ENCODE measurements around the gene TYK2.

Gene TYK2

DNA sequence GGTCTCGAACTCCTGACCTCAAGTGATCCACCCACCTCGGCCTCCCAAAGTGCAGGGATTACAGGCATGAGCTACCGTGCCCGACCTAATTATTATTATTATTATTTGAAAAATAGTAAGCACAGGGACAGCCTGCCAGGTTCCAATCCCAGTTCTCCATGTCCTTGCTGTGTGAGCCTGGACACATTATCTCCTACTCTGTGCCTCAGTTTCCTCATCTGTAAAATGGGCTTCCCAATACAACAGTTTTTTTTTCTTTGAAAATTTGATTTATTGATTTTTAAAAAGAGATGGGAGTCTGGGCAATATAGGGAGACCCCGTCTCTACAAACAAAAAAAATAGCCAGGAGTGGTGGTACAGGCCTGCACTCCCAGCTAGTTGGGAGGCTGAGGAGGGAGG, 74.0 kb downstream of the TYK2 start:
- H2AFZ ChIP-seq (ENCODE audit: low read length): no peak overlapping the region
- H3F3A ChIP-seq (ENCODE audit: low read depth): no peaks in the 10 kb centered on the region
- H3K9me3 ChIP-seq (ENCODE audit: insufficient read depth, low read depth, low read length): no peaks in the 10 kb centered on the region
- H3K4me2 ChIP-seq (ENCODE audit: low read depth, low read length, poor library complexity, severe bottlenecking): no peak overlapping the region
- no peaks in the 10 kb centered on the region for H3K4me1 ChIP-seq (ENCODE audit: insufficient read depth, low read length, poor library complexity, severe bottlenecking)
- H3K27me3 ChIP-seq (ENCODE audit: insufficient read depth, low read length, poor library complexity, severe bottlenecking): no peaks in the 10 kb centered on the region
- no peaks in the 10 kb centered on the region for H4K20me1 ChIP-seq (ENCODE audit: insufficient read depth, low read length, poor library complexity, severe bottlenecking)
- no peak overlapping the region for H3K4me3 ChIP-seq (ENCODE audit: low read length, poor library complexity, severe bottlenecking)
- TF ChIP-seq, protein P1, sequence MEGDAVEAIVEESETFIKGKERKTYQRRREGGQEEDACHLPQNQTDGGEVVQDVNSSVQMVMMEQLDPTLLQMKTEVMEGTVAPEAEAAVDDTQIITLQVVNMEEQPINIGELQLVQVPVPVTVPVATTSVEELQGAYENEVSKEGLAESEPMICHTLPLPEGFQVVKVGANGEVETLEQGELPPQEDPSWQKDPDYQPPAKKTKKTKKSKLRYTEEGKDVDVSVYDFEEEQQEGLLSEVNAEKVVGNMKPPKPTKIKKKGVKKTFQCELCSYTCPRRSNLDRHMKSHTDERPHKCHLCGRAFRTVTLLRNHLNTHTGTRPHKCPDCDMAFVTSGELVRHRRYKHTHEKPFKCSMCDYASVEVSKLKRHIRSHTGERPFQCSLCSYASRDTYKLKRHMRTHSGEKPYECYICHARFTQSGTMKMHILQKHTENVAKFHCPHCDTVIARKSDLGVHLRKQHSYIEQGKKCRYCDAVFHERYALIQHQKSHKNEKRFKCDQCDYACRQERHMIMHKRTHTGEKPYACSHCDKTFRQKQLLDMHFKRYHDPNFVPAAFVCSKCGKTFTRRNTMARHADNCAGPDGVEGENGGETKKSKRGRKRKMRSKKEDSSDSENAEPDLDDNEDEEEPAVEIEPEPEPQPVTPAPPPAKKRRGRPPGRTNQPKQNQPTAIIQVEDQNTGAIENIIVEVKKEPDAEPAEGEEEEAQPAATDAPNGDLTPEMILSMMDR (conservative IDR thresholded peaks at IDR 0.05; ENCODE audit: low read length): no peak
- no peak for TF ChIP-seq EZH2phosphoT487 (IDR thresholded peaks at IDR 0.05; ENCODE audit: borderline replicate concordance)
- no peaks in the 10 kb centered on the region for H3K9me2 ChIP-seq (replicated peaks; ENCODE audit: low read depth, low read length)
- no peaks in the 10 kb centered on the region for H3K79me2 ChIP-seq (ENCODE audit: insufficient read depth, low read length)
- no peaks in the 10 kb centered on the region for H3K36me3 ChIP-seq (ENCODE audit: insufficient read depth, low read length)
- no peak overlapping the region for H3K9ac ChIP-seq (ENCODE audit: low read depth, low read length, poor library complexity, severe bottlenecking)

DNA sequence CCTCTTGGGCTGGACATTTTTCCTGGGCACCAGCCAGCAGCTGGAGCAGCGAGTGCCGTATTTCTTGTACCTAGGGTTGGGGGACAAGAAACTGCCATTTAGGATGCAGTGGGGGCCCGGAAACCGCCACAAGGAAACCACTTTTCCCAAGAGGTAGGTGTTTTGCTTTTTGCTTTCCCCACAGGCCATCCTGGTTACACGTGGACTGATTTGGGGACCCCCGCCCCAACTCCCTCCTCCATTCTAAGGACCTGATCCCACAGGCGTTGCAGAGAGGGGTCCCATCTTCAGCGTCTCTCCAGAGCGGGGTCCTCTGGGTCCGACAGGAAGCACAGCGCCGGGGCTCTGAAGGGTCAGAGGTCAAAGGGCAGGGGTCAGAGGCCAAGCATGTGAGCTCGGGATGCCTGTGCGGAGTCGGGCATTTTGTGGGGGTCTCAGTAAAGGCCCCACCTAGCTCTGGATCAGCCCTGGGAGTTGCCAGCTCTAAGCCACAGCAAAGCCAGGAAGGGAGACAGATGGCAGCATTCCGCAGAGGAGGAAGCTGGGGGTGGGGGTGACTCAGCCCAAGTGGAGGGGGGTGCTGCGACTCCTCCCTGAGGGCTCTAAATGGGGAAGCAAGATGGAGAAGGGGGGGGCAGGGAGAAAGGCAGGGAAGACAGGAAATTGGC, 75.1 kb downstream of the TYK2 start:
- no peaks in the 10 kb centered on the region for H3K79me2 ChIP-seq (ENCODE audit: insufficient read depth, low read length)
- H3K9me2 ChIP-seq (replicated peaks; ENCODE audit: low read depth, low read length): no peaks in the 10 kb centered on the region
- no peaks in the 10 kb centered on the region for H3F3A ChIP-seq (ENCODE audit: low read depth)
- H3K4me1 ChIP-seq (ENCODE audit: insufficient read depth, low read length, poor library complexity, severe bottlenecking): no peaks in the 10 kb centered on the region
- H2AFZ ChIP-seq (ENCODE audit: low read length): no peak overlapping the region
- no peak overlapping the region for H3K4me2 ChIP-seq (ENCODE audit: low read depth, low read length, poor library complexity, severe bottlenecking)
- no peaks in the 10 kb centered on the region for H3K9me3 ChIP-seq (ENCODE audit: insufficient read depth, low read depth, low read length)
- H3K27me3 ChIP-seq (ENCODE audit: insufficient read depth, low read length, poor library complexity, severe bottlenecking): no peaks in the 10 kb centered on the region
- no peak overlapping the region for H3K4me3 ChIP-seq (ENCODE audit: low read length, poor library complexity, severe bottlenecking)
- TF ChIP-seq, protein P1 (conservative IDR thresholded peaks at IDR 0.05; ENCODE audit: low read length): no peak
- TF ChIP-seq EZH2phosphoT487 (IDR thresholded peaks at IDR 0.05; ENCODE audit: borderline replicate concordance): no peak
- no peaks in the 10 kb centered on the region for H3K36me3 ChIP-seq (ENCODE audit: insufficient read depth, low read length)
- no peak overlapping the region for H3K9ac ChIP-seq (ENCODE audit: low read depth, low read length, poor library complexity, severe bottlenecking)
- H4K20me1 ChIP-seq (ENCODE audit: insufficient read depth, low read length, poor library complexity, severe bottlenecking): no peaks in the 10 kb centered on the region

All from Loucy (cell line).